Spleen (tissue), 11 donors: Measurements from ENCODE around the gene RASSF5. TPM values are rescaled to one million over a fixed set of nuclear protein-coding genes. Genes with fewer than 3 reads are reported as not detected.
A peak's percentile ranks its signal among the peaks of the same experiment; 100 is the strongest.

ENCODE experiments used
- DNase-seq: peaks from one replicate; pipeline ENCODE4 v3.0.0-alpha.2; 2020
- H3K27ac ChIP-seq, 8 donors: fragments of 200-600 bp; sonication (generic) in 7 of 8; 1 replicate in 4 of 8; 2 replicates in 4 of 8; pipeline versions ENCODE4 v1.5.0 to v1.8.0; 2016 to 2021; ENCODE audit warnings: inconsistent platforms in 4 of 8, mild to moderate bottlenecking in 4 of 8, moderate library complexity in 1 of 8
- H3K27me3 ChIP-seq, 7 donors: fragments of 200-600 bp; sonication (generic) in 6 of 7; replicated peaks in 1 of 7; 1 replicate in 4 of 7; 2 replicates in 3 of 7; pipeline versions ENCODE4 v1.5.0 to v1.8.0; 2016 to 2021; ENCODE audit warnings: inconsistent platforms in 3 of 7, mild to moderate bottlenecking in 1 of 7
- H3K36me3 ChIP-seq, 6 donors: fragments of 200-600 bp; sonication (generic) in 5 of 6; 1 replicate in 4 of 6; 2 replicates in 2 of 6; pipeline versions ENCODE4 v1.5.0 to v1.8.0; 2016 to 2021; ENCODE audit warnings: inconsistent platforms in 2 of 6
- H3K4me1 ChIP-seq, 6 donors: fragments of 200-600 bp; sonication (generic) in 5 of 6; 1 replicate in 3 of 6; 2 replicates in 3 of 6; pipeline versions ENCODE4 v1.5.0 to v1.8.0; 2016 to 2021; ENCODE audit warnings: inconsistent platforms in 3 of 6
- H3K4me3 ChIP-seq, 8 donors: fragments of 200-600 bp; sonication (generic) in 7 of 8; 1 replicate in 4 of 8; 2 replicates in 4 of 8; pipeline versions ENCODE4 v1.5.0 to v1.8.0; 2016 to 2021; ENCODE audit warnings: inconsistent platforms in 4 of 8, mild to moderate bottlenecking in 4 of 8, moderate library complexity in 2 of 8
- H3K9me3 ChIP-seq, 8 donors: fragments of 200-600 bp; sonication (generic) in 7 of 8; 1 replicate in 4 of 8; 2 replicates in 4 of 8; pipeline versions ENCODE4 v1.5.0 to v1.8.0; 2016 to 2021; ENCODE audit warnings: inconsistent platforms in 4 of 8
- POLR2A ChIP-seq, 3 donors: fragments of 450-650 bp; IDR thresholded peaks; one replicate each; pipeline ENCODE4 v1.5.1; 2017; ENCODE audit warnings: antibody characterized with exemption in 3 of 3, mild to moderate bottlenecking in 1 of 3
- POLR2AphosphoS5 ChIP-seq, 3 donors: sonication (generic); formaldehyde crosslinking; IDR thresholded peaks; one replicate each; pipeline ENCODE4 v1.5.1; 2017; ENCODE audit warnings: antibody characterized with exemption in 3 of 3
- WGBS, 5 donors: extraction: QIAGEN DNeasy Blood & Tissue Kit in 3 of 5; methylation state at CpG; one replicate each; pipeline versions ENCODE4 v1.1.5 to v1.1.7; 2013 to 2018; 5-methylcytosine and 5-hydroxymethylcytosine counted together
- intact Hi-C: fragments of 100-400 bp; cut with DNase I; formaldehyde crosslinking; loops from one replicate; pipeline ENCODE4 v1.15.0; 2023; ENCODE audit warnings: low total_unique reads
- polyA plus RNA-seq, 3 donors: library from polyadenylated mRNA; stranded (reverse); fragments of 200-250 nt; gene quantifications; one replicate each; pipeline ENCODE4 v1.2.1, GENCODE V29; 2013
- total RNA-seq, 7 donors: library from RNA; depleted of rRNA in 3 of 7; stranded (reverse); fragments of >200 nt in 3 of 7; fragmentation: NEBNext Ultra II Directional in 4 of 7; extraction: Animal tissue kit (Norgen Biotek cat#: 25700) in 4 of 7; gene quantifications; one replicate each; pipeline versions ENCODE4 v1.1.0 to v1.2.1, GENCODE V29; 2016 to 2021
- TF ChIP-seq, protein P1 (sequence below), 11 experiments: fragments of 200-600 bp in 7 of 11; fragments of 450-650 bp in 4 of 11; sonication (generic) in 4 of 11; IDR thresholded peaks in 8 of 11; conservative IDR thresholded peaks in 3 of 11; 1 replicate in 7 of 11; 2 replicates in 4 of 11; pipeline versions ENCODE4 v1.4.0 to v1.8.0; 2016 to 2021; ENCODE audit warnings: antibody characterized with exemption in 11 of 11, inconsistent platforms in 4 of 11, mild to moderate bottlenecking in 1 of 11
- donor health status: healthy with polysubstance abuse.
- donor health status: DM: no; HTN: no; CAD: no; lungs with moderate emphysema.
- donor health status: DM: no; HTN: no; CAD: no.
- donor health status: Bipolar disorder and iron deficiency.
- donor health status: healthy.
- donor health status: DM: no; HTN: no; CAD: no.
- donor health status: DM: yes; HTN: yes; CAD: no.

RASSF5 gene
- total and polyA plus RNA-seq, 10 donors, result 32.2 to 168 (median 127) TPM

- no peaks in the 10 kb centered on the region for H3K9me3 ChIP-seq
- no peak for TF ChIP-seq POLR2AphosphoS5 (IDR thresholded peaks at IDR 0.05)
- TF ChIP-seq, protein P1, sequence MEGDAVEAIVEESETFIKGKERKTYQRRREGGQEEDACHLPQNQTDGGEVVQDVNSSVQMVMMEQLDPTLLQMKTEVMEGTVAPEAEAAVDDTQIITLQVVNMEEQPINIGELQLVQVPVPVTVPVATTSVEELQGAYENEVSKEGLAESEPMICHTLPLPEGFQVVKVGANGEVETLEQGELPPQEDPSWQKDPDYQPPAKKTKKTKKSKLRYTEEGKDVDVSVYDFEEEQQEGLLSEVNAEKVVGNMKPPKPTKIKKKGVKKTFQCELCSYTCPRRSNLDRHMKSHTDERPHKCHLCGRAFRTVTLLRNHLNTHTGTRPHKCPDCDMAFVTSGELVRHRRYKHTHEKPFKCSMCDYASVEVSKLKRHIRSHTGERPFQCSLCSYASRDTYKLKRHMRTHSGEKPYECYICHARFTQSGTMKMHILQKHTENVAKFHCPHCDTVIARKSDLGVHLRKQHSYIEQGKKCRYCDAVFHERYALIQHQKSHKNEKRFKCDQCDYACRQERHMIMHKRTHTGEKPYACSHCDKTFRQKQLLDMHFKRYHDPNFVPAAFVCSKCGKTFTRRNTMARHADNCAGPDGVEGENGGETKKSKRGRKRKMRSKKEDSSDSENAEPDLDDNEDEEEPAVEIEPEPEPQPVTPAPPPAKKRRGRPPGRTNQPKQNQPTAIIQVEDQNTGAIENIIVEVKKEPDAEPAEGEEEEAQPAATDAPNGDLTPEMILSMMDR (IDR thresholded peaks at IDR 0.05 in 8 of 11, conservative IDR thresholded peaks at IDR 0.05 in 3 of 11), result no peak
- TF ChIP-seq POLR2A (IDR thresholded peaks at IDR 0.05), result no peak
- H3K4me3 ChIP-seq, result no peak overlapping the region
- WGBS, 5 donors, result 90 to 95% (median 94%) methylated on average over 9 of the region's 9 CpGs
- H3K4me1 ChIP-seq, result peaks cover 14 to 68% (median 41%) of the 10 kb centered on the region in 6 donors
- H3K36me3 ChIP-seq, result no peaks in the 10 kb centered on the region
- peak overlapping the region in 6 of 8 donors; percentile 26 to 78 (median 58) for H3K27ac ChIP-seq
- peak; percentile 69 for DNase-seq
- no peaks in the 10 kb centered on the region for H3K27me3 ChIP-seq
- intact Hi-C loops, result no loop called here
These were observed 44.1 kb downstream of the RASSF5 start for GRCh38 chr1:206551296-206551985.

- intact Hi-C loops, result no loop called here
- 56 to 82% (median 57%) methylated on average over 3 of the region's 3 CpGs for WGBS, 5 donors
- peaks cover 17 to 73% (median 46%) of the 10 kb centered on the region in 6 donors for H3K4me1 ChIP-seq
These were observed 44.6 kb downstream of the RASSF5 start for GRCh38 chr1:206551986-206552326.

GRCh38 chr1:206554211-206554610 is 46.9 kb downstream of the RASSF5 start:
- intact Hi-C loops, result no loop called here
- H3K9me3 ChIP-seq, result no peaks in the 10 kb centered on the region
- 68 to 90% (median 84%) methylated on average over 3 of the region's 3 CpGs for whole genome bisulfite sequencing, 5 donors
- peaks cover 21 to 95% (median 58%) of the 10 kb centered on the region in 6 donors for H3K4me1 ChIP-seq
- no peaks in the 10 kb centered on the region for H3K27me3 ChIP-seq
- H3K36me3 ChIP-seq, result no peaks in the 10 kb centered on the region
- H3K4me3 ChIP-seq, result no peak overlapping the region
- no peak for DNase-seq
- TF ChIP-seq POLR2A (IDR thresholded peaks at IDR 0.05), result no peak
- TF ChIP-seq, protein P1 (IDR thresholded peaks at IDR 0.05 in 8 of 11, conservative IDR thresholded peaks at IDR 0.05 in 3 of 11), result no peak
- TF ChIP-seq POLR2AphosphoS5 (IDR thresholded peaks at IDR 0.05), result no peak
- peak overlapping the region in 6 of 8 donors; percentile 93 to 100 (median 96) for H3K27ac ChIP-seq

More at GRCh38 chr1:206551986-206552326, 44.6 kb downstream of the RASSF5 start:
- no peak overlapping the region for H3K4me3 ChIP-seq
- H3K9me3 ChIP-seq, result no peaks in the 10 kb centered on the region
- H3K27ac ChIP-seq, result peak overlapping the region in 6 of 8 donors; percentile 26 to 78 (median 58)
- no peaks in the 10 kb centered on the region for H3K36me3 ChIP-seq
- no peaks in the 10 kb centered on the region for H3K27me3 ChIP-seq
- no peak for TF ChIP-seq POLR2A (IDR thresholded peaks at IDR 0.05)
- TF ChIP-seq POLR2AphosphoS5 (IDR thresholded peaks at IDR 0.05), result peak in 1 of 3 donors; percentile 45
- TF ChIP-seq, protein P1 (IDR thresholded peaks at IDR 0.05 in 8 of 11, conservative IDR thresholded peaks at IDR 0.05 in 3 of 11), result no peak
- DNase-seq, result peak; percentile 80

- H3K36me3 ChIP-seq, result peaks cover 0 to 2% (median 0%) of the 10 kb centered on the region in 6 donors
- H3K4me3 ChIP-seq, result no peak overlapping the region
- TF ChIP-seq POLR2A (IDR thresholded peaks at IDR 0.05) (no peak), POLR2AphosphoS5 (IDR thresholded peaks at IDR 0.05) (no peak)
- TF ChIP-seq, protein P1 (IDR thresholded peaks at IDR 0.05 in 8 of 11, conservative IDR thresholded peaks at IDR 0.05 in 3 of 11), result no peak
- DNase-seq, result no peak
- WGBS, 5 donors, result 50 to 80% (median 70%) methylated on average over 1 of the region's 1 CpG
- intact Hi-C loops, result no loop called here
- H3K27ac ChIP-seq, result peak overlapping the region in 7 of 8 donors; percentile 54 to 100 (median 94)
- H3K27me3 ChIP-seq, result no peaks in the 10 kb centered on the region
- H3K4me1 ChIP-seq, result peaks cover 28 to 99% (median 63%) of the 10 kb centered on the region in 6 donors
- no peaks in the 10 kb centered on the region for H3K9me3 ChIP-seq
These were observed 47.6 kb downstream of the RASSF5 start for GRCh38 chr1:206554701-206555472.
